ENCODE data around the gene HIVEP3.

GRCh38 chr1:41648844-41649243 is 269.9 kb downstream of the HIVEP3 start:
- TF ChIP-seq ATF3 (CRISPR knock-in tag; conservative IDR thresholded peaks at IDR 0.05) (no peak), CTCF (IDR thresholded peaks at IDR 0.05) (no peak), TEAD4 (CRISPR knock-in tag; IDR thresholded peaks at IDR 0.05) (no peak), FOXP4 (CRISPR knock-in tag; IDR thresholded peaks at IDR 0.05) (no peak), USF2 (CRISPR knock-in tag; IDR thresholded peaks at IDR 0.05) (no peak), E2F4 (CRISPR knock-in tag; IDR thresholded peaks at IDR 0.05; ENCODE audit: borderline replicate concordance, low read depth) (no peak), TP53 (CRISPR knock-in tag; IDR thresholded peaks at IDR 0.05) (no peak), ZMAT4 (CRISPR knock-in tag; IDR thresholded peaks at IDR 0.05) (no peak), ZNF532 (CRISPR knock-in tag; IDR thresholded peaks at IDR 0.05; ENCODE audit: borderline replicate concordance) (no peak), JUN (CRISPR knock-in tag; IDR thresholded peaks at IDR 0.05) (no peak), ZNF671 (CRISPR knock-in tag; IDR thresholded peaks at IDR 0.05) (no peak)

Data from WTC11 (cell line).